T-helper 1 cell treated with Interleukin-12 subunit alpha and Interleukin-12 subunit beta and Interleukin-4 antibody, amounts not matched to agents 30 ng/mL and 1 ng/mL, for 36 hours (primary cell): ENCODE results near the gene UBASH3B. TPM values are rescaled to one million over a fixed set of nuclear protein-coding genes. Genes with fewer than 3 reads are reported as not detected.
"Not testable (repeated sequence)": the region's sequence is repeated elsewhere in the genome, so short reads cannot be mapped to it uniquely, and the experiment has no call there.

Experiments used
- intact Hi-C: fragments of 100-400 bp; cut with micrococcal nuclease; formaldehyde crosslinking; loops from one replicate; pipeline ENCODE4 v1.15.1; 2024
- total RNA-seq: library from RNA; stranded (reverse); gene quantifications from 2 replicates; pipeline ENCODE4 v1.2.3, GENCODE V29; 2022

Gene UBASH3B
- total RNA-seq, 1 donor from 2014 or later: 10.2 TPM

GRCh38 chr11:122803306-122803705 lies 147.8 kb downstream of the UBASH3B start:
- intact Hi-C loops: no loop called here

- intact Hi-C loops: no loop called here
Measured at GRCh38 chr11:122803716-122804115, 148.2 kb downstream of the UBASH3B start.

DNA sequence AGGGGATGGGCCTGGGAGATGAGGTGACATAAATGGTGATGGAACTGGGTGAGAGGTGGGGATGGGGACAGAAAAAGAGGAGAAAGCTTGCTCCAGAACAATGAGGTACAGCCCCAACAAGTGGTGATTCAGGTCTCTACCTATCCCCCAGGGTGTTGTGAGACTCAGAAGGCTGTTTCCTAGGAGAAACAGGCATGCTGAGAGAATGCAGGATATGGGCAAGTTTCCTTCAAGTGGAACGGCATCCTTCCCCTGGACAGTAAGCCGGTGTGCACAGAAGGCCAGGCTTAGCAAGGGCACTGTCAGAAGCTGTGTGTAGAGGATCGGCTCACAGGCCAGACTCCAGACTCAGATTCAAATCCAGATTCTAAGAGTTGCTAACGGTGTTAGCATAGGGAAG lies 148.6 kb downstream of the UBASH3B start:
- intact Hi-C loops: no loop called here

- intact Hi-C loops: no loop called here
Measured at GRCh38 chr11:122804796-122805195, 149.3 kb downstream of the UBASH3B start.

- intact Hi-C loops: no loop called here
Measured at GRCh38 chr11:122807731-122808477, 152.4 kb downstream of the UBASH3B start.

DNA sequence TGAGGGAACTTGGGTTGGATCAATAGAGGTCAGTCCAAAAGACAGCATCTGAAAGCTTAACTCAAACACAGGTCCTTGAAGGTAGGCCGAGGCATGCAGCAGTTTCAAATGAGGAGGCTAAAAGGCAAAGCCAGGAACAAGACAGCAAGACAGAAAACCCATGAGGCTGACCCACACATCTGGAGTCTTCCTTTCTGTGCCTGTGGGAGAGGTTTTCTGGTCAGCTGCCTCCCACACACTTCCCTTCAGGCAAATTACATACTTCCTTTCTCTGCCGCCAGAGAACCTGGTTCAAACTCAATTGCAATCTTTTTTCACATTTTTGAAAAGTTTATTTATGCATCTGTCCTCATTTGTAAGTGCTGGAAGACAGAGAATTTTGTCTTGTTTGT lies 153.0 kb downstream of the UBASH3B start:
- intact Hi-C loops: no loop called here

GRCh38 chr11:122809866-122810265 lies 154.3 kb downstream of the UBASH3B start:
- intact Hi-C loops: no loop called here

GRCh38 chr11:122811721-122812120 lies 156.2 kb downstream of the UBASH3B start:
- intact Hi-C loops: no loop called here

DNA sequence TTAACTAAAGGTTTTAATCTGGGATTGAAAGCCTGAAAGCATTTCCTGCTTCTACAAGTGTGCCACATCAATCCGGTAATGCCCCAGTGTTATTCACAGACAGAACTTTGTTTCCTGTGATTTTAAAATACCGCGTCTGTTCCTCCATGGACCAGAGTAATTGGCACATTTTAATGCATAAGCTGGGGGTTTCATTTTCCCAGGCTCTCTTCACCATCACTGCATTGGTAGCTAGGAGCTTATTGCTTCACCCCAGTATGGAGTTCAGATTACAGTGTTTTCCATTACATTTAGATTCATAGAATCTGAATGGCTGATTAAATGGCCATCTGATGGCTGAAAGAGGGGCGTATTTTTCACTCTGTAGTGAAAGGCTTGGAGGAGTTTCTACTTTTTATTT lies 157.1 kb downstream of the UBASH3B start:
- intact Hi-C loops: loop anchor here (1.0 kb wide), 1 partner anchor 42 kb away; no protein-coding TSS in a partner anchor

- intact Hi-C loops: loop anchor here (1.0 kb wide), 1 partner anchor 41 kb away; no protein-coding TSS in a partner anchor
Measured at GRCh38 chr11:122813176-122813893, 157.8 kb downstream of the UBASH3B start.

GRCh38 chr11:122813894-122814270 lies 158.4 kb downstream of the UBASH3B start:
- intact Hi-C loops: loop anchor here (1.0 kb wide), 1 partner anchor 40 kb away; no protein-coding TSS in a partner anchor

DNA sequence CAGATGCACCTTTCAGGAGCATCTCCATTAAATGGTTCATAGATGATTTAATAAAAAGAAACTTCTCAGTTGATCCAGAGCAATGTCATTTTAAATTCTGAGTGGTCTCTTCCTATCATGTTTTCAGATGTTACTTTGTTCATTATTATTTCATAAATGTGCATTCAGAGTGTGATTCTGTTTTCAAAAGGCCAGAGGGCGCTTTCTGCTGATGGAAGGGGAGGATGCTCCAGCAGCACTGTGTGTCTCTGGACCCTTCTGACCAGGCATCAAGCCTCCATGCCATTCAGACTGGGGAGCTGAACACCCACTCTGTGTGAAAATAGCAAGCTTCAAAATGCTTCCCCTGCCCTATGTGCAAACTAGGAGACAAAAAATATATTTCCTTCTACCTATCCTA lies 158.9 kb downstream of the UBASH3B start:
- intact Hi-C loops: no loop called here

DNA sequence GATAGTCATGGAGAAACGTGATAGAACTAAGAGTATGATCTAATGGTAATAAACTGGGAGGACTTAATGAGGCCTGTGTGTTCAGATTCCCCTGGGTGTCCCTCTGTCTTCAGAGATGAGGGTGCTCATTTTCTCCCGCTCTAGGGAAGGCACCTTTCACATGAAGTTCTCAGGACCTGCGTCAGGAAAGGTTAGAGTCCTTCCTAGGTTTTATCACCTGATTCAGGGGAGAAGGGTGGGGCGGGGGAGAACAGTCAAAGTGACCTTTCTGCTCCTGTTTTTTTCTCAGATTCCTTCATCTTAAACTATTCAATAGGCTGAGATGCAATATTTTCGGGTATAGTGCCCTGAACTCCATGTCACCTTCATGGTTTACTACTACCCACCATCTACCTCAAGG lies 160.4 kb downstream of the UBASH3B start:
- intact Hi-C loops: no loop called here

- intact Hi-C loops: no loop called here
Measured at GRCh38 chr11:122816761-122817520, 161.4 kb downstream of the UBASH3B start.

DNA sequence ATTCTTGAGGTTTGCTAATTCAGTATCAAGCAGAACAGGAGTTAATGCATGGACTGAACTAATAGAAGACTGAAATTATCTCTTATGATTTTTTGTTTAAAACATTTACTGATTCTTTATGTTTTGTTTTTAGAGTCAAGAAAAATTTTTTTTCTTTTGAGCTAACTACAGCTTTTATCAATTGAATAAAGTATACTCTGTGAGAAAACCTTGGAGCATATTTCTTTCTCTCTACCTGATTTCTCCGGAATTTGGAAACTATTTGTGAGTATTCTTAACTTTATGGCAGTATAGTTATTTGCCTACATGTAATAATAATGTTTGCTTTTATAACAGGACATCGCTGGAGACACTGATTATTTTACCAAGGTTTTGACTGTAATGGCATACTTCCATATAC lies 164.6 kb downstream of the UBASH3B start:
- intact Hi-C loops: no loop called here

DNA sequence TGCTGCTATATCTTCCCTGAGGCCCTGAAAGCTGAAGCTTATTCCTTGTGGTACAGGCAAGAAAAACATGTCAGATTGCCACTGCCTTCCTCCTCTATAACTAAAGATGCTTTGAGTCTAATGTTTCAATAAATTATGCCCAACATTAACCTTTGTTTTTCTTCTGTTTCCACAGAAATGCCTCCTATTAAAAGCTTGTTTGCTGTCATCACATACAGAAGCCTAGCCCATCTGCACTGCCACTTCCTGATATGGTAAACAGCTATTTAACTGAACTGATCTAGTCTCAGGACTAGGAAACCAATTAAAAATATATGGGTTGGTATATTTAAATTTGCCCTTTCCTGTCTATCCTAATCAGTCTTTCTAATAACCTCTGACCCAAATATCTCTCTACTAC lies 165.6 kb downstream of the UBASH3B start:
- intact Hi-C loops: no loop called here

GRCh38 chr11:122822241-122822640 lies 166.7 kb downstream of the UBASH3B start:
- intact Hi-C loops: no loop called here

DNA sequence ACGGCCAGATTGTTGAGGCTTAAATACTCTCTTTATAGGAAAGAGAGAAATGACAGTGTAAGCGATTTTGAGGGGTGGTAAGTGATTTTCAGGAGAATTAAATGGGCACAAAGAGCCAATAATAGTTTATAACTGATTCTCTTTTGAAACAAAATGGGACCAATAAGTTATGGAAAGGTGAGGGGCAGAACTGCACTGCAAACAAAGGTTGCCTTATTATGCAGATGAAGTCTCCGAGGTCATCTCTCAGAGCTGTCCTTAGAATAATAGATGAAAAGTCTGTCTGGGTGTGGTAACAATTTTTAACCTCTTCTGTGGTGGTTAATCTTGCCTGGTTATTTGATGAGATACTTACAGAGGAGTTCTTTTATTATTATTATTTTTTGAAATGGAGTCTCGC lies 168.0 kb downstream of the UBASH3B start:
- intact Hi-C loops: no loop called here

- intact Hi-C loops: not testable (repeated sequence)
Measured at GRCh38 chr11:122829371-122829770, 173.8 kb downstream of the UBASH3B start.

GRCh38 chr11:122832297-122832696 lies 176.8 kb downstream of the UBASH3B start:
- intact Hi-C loops: not testable (repeated sequence)

GRCh38 chr11:122832721-122833470 lies 177.4 kb downstream of the UBASH3B start:
- intact Hi-C loops: no loop called here
